Left hindlimb (tissue), 1 donor: ENCODE results near the gene XPR1.

Experiments used
- DNase-seq: peaks from one replicate; pipeline ENCODE4 v3.0.0-alpha.2; 2018

Gene XPR1

DNA sequence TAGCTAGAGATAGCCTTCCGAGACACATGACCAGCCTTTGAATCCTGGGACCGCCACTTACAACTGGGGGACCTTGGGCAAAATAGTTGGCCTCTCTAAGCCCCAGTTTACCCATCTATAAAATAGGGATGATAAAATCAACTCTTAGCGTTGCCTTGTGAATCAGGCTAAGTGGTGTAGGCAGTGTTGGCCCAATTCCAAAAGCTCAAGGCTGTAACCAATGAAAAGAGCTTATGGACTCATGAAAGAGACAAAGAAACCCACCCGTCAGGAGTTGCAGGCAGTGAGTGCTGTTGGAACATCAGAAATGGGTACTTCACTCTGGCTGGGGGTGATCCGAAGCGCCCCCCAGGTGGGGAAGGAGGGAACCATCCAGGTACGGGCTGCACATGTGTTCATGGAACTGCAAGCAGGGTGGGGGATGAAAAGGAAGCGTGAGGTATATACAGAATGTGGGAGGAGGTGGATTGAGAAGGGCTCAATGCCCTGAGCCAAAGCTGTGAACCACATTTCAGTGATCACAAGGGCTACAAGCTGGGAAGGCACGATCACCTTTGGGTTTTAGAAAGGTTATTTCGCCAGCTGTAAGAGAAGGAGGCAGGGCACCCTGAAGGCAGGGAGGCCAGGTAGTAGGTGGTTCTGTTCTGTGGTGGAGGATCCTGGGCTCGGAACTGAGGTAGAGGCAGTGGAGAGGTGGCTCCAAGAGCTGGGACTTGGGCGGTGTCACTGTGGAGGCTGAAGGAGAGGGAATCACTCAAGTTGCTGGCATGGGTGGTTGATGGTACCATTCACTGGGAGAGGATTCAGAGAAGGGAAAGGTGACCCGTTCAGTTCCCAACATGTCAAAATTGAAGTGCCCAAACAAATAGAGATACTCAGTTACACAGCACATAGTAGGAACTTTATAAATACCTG lies 269.5 kb downstream of the XPR1 start:
- DNase-seq, result no peak

DNA sequence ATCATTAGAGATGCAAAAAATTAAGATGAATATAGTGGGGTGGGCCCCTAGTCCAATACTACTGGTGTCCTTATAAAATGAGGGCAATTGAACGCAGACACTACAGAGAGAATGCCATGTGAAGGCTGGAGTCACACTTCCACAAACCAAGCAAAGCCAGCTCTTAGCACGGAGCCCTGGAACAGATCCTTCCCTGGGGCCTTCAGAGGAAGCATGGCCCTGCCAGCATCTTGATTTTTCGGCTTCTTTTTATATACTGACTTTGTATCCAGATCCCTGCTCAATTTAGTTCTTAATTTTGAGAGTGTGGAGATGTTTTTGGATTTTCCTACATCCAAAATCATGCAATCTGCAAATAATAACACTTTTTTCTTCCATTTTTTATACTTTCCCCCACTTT lies 270.7 kb downstream of the XPR1 start:
- DNase-seq, result no peak

DNA sequence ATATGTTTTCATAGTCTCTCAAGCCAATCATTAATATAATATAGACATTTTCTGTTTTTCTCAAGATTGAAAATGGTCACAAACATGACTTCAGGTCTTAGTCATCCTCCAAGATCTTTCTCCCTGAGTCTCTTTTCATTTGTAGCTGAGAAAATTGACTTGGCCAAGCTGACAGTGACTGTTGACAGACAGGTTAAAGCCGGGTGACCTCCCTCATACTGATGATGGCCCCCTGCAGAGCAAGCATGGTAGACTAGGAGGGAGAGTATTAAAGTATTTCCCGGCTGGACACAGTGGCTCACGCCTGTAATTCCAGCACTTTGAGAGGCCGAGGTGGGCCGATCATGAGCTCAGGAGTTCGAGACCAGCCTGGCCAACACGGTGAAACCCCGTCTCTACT lies 274.1 kb downstream of the XPR1 start:
- DNase-seq, result no peak

DNA sequence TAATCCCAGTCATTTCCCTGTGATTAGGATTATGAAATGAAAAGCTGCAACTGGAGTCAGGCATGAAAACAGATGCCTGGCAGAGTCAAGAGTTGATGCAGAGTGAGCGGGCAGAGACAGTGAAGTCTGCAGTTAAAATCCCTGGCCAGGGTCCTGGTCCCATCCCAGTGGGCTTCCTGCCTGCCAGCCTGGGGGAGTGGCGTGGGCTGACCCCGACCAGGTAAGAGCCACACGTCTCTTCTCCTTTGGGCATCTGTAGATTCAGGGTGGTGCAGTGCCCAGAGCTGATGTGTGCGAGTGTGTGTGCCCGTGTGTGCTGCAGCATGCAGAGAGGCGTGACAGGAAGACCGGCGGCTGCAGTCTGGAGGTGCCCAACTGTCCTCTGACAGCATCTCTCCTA lies 274.7 kb downstream of the XPR1 start:
- DNase-seq, result no peak

DNA sequence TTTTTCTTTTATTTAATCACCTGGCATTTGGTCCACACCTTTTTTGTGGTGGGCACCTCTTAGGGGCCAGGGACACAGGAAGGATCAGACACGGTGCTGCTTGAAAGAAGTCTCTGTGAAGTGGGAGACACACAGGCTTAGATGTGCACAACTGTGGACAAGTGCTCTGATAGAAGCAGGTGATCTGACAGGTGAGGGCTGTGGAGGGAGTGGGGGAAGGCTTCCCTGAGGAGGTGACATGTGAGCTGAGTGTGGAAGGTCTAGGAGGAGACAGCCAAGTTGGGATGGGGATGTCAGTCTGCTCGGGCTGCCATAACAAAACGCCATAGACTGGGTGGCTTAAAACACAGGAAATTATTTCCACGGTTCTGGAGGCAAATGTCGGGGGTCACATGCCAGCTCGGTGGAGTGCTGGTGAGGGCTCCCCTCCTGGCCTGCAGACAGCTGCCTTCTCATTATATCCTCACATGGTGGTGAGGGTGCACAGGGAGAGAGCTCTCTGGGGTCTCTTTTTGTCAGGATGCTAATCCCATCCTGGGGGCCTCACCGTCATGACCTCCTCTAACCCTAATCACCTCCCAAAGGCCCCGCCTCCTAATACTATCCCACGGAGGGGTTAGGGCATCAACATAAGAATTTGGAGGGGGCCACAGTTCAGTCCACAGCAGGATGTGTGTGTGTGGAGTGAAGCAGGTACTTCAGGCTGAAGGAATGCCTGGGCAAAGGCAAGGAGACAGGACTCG lies 275.7 kb downstream of the XPR1 start:
- no peak for DNase-seq

DNA sequence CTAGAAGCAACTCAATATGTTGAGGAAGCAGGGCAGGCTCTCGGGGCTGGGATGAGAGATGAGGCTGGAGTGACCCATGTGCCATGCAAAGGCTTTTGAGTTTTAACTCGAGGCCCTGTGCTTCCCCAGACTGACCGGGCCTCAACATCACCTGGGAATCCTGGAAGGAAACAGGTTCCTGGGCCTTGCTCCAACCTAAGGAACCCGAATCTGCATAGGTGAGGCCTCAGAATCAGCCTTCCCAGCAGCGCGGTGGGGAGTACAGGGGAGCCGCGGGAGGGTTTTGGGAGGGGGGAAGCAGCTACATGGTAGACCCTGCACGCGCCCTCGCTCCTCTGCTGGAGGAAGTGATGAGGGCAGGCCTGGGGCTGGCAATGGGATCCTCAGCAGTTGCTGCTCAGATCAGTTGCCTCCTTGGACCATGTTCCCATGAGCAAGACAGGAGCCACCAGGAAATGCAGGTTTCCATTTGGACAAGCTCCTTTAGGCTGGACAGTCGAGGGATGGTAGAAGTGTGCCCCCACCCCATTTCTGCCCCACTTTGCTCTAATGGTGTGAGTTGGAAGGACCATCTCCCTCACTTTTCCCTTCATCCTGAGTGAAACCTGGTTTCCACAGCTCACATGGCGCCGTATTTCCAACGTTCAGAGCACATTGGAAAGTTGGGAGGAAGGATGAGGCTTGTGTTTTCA lies 276.4 kb downstream of the XPR1 start:
- no peak for DNase-seq

DNA sequence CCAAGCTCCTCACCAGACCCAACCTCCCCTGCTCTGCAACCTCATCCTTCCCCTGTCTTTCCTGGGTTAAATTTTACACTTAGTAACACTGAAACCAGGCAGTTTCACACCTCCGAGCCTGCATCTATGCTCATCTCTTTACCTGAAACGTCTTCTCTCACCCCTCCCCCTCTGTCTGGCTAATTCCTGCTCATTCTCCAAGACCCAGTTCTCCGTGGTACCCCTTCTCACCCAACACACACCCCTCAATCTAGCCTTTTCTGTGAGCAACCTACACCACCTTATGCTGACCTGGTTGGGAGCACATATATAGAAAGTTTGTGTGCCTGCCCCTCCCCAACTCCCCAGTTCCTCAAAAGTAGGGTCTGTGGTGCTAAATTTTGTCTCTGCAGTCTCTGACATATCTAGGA lies 277.2 kb downstream of the XPR1 start:
- DNase-seq, result no peak

DNA sequence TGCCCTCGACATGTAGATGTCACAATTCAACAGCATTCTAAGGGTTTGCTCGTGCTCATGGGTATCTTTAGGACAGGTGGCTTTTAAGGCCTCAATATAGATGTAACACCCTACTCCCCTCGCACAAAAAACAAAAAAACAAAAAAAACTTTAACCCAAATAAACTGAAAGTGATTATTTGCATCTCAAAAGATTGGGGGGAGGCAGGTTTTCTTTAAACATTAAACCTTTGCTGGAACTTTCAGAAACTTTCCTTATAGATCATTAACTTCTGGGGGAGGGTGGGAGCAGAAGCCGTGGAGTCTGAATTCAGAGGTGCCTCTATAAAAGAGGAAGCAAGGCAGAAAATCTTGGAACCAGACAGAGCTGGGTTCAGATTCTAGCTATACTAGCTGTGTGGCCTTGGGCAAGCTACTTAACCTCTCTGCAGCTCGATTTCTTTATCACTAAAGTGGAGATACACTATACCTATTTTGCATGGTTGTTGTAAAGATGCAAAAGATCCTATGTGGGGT lies 277.7 kb downstream of the XPR1 start:
- no peak for DNase-seq

DNA sequence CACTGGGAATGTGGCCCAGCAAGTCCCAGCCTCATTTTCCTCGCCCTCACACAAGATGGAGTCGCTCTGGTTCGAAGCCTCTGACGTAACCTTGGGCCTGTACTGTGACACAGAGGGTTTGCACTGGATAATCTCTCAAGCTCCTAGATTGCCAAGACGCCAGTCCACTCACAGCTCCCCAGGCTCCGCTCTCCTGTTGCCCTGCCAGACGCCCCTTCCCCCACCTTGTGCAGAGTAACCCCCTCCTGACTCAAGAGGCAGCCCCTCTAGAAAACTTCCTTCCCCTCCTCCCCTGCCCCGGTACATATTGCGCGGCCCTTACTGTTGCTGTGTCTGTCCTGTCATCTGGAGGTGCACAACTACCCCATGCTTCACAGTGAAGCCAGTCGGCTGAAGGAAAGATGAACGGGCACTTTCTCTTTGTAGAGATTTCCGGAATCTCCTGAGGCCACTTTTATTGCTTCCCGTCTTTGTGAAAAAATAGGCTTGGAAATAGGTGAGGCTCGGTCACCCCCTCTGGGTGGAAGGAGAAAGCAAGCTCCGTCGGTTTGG lies 279.9 kb downstream of the XPR1 start:
- DNase-seq, result peak; percentile 62

DNA sequence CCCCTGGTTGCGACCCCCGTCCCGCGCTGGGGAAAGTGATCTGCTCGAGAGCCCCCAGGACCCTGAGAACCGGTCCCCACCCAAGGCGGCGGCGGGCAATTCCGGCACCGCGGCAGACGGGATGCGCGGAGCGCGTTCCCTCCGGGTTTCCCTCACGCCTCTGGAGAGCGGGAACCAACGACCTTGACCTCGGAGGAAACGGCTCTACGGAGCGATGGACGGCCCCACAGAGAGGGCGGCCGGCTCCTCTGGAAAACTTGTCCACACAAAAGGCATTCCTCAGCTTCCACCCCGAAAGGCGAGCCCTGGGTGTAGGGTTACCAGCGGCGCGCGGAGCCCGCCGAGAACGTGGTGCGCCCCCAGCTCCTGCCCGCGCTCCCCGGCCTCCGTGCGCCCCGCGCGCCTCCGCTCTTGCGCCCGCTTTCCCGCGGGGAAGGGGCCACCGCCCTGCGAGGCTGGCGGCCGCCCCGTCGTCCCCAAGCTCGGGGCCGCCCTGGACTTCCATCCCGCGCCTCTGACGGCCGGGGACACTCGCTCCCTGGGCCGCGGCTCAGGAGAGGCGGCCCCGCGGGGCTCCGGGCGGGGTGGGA lies 280.5 kb downstream of the XPR1 start:
- DNase-seq, result peak; percentile 62

DNA sequence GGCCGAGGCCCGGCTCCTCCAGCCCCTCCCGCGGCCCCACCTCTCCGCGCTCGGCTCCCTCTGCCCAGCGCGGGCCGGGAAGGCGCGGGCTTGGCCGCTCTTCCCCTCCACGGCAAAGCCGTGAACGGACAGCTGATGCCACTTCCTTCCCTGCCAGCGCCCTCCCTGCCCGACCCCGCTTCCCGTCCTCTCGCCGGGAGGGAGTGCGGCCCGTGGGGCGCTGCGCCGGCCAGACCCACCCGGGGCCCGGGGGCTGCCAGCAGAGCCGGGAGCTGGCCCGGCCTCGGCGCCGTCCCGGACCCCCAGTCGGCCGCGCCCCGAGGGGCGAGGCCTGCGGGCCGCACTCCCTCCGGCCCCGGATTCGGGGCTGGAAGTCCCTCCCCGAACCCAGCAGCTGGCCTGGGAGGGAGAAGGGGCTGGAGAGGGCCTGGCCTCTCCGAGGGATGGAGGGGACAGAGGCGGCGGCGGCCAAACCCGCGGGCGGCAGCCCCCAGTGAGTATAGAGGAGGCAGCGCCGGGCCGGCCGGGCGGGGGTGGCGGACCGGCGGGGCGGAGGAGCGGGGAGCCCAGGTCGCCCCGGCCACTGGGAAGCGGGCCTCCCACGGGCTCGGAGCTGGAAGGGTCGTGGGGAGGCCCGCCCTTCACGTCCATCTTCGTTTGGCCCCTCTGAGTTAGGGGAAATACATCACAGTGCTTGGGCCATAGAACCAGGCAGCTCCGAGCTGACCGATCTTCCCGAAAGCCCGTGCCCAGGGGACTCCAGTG lies 281.2 kb downstream of the XPR1 start, which contains the start of gene KIAA1614:
TSS of gene KIAA1614 (plus strand) at position 97 of the 765 bp plus-strand sequence. CDS start at position 444, 347 bp downstream.
- peak; percentile 82 for DNase-seq

DNA sequence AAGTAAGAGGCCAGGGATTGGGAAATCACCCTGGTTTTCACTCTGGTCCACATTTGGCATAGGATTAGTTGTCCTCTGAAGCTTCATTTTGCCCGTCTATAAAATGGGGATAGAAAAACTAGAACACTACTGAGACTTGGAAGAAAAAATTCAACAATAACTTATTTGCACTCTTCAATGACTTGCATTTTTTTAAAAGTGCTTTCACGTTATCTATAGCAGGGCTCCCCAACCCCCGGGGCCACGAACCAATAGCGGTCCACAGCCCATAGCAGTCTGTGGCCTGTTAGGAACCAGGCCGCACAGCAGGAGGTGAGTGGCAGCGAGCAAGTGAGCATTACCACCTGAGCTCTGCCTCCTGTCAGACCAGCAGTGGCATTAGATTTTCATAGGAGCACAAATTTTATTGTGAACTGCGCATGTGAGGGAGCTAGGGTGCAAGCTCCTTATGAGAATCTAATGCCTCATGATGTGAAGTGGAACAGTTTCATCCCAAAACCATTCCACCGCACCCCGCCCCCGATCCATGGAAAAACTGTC lies 283.7 kb downstream of the XPR1 start:
- DNase-seq, result no peak

DNA sequence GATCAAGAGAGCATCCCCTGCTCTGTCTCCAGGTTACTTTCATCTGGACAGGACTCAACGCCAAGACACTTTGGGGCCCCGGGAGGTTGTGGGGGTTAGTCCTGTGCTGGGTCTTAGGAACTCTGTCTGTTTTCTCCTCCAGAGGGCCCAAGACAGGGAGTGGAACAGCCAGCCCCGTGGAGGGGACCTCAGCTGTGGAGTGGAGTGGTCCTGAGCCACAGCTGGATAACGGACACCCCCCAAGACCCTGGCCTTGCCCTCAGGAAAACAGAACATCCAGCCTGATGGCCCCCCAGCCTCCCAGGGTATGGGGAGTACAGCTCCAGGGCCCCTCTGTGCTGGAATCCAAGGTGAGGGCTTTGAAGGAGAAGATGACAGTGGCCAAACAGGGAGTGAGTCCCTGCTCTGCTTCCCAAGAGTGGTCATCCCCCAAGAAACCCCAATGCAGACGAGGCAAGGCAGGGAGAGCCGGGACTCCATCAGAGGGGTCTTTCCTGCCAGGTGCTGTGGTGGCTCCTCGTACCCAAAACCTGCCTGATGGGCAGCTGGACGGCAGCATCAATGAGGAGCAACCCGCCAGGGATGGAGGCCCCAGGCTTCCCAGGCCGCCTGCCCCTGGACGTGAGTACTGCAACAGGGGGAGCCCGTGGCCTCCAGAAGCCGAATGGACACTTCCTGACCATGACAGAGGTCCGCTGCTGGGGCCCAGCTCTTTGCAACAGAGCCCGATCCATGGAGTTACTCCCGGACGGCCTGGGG lies 284.4 kb downstream of the XPR1 start:
- DNase-seq, result no peak

DNA sequence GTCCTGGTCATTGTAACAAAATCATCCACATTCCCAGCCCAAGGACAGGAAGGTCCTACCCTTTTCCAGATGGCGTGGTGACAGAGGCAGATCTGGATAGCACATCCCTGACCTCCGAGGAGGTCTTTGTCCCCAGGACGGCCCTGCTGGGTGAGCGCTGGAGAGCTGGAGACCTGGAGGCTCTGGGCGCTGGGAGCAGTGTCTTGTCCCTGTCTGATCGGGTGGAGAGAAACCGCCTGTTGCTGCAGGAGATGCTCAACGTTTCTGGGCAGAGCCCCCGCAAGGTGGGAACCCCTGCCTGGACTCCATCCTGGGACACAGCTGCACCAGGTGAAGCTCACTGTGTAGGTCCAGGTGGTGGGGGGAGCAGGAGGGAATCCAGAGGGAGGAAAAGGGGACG lies 284.9 kb downstream of the XPR1 start:
- no peak for DNase-seq

DNA sequence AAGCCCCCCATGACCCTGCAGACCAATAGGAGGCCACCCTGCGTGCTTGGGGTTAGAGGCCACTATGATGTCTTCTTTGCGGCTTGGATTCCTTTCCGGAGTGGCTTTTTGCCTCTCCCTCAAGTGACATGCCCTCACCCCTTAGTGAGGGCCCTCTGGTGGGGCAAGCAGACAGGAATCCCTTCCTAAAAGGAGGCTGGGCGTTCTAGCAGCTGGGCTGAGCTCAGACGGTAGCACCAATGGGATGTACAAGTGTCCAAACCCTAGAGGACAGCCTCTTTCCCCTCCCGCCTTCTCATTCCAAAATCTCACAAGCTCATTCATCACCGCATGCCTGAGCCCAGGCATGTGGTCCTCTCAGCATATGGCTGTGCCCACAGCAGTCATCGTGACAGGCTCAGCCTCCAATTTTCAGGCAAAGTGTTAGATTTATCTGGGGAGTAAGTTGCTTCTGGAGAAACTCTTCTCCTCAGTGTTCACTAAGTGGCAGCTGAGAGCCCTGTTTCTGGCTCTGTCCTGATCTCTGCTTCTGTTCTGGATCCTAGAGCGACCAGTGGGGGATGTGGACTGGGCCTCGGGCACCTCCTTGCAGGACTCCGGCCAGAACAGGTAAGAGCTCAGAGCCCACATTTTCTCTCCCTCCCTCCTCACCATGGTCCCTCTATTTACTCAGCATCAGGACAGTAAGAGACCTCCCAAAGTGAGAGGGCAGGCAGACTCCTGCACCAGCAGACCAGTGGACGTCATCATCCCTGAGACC lies 285.7 kb downstream of the XPR1 start:
- peak; percentile 38 for DNase-seq

DNA sequence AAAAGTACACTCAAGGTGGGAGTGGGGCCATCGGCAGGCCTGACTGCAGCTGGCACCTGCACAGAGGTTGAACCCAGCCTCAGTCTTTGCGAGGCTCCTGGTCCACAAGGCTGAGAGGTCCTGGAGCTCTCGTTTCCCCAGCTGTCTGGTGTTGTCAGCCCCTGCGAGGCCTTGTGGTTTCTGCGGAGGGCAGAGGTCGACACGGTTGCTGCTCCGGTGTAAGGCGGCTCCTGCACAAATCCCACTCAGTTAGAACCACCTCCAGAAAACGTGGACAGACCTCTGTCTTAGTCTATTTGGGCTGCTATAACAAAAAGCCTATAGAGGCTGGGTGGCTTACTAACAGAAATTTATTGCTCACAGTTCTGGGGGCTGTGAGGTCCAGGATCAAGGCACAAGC lies 286.7 kb downstream of the XPR1 start:
- no peak for DNase-seq

DNA sequence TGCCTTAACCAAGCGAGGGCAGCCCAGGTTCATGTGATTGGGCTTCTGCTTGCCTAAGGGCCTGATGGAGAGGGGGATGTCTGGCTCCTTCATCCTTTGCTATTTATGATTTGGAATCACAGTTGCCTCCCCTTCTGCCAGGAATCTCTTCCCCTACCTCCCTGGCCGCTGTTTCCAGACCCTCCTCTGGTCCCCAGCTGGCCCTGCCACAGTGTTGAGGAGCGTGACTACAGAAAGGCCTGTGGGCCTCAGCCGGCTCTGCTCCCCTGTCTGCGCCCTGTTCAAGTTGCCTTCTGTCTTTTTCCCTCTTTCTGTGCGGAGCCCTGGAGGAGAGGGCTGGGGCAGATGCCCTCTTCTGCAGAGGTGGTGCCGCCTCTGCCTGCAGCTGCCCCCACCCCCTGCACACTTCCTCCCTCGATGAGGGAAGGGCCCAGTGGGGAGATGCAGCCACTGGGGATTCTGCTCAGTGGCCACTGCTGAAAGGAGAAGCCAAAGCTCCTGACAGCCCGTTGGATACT lies 287.4 kb downstream of the XPR1 start:
- peak; percentile 19 for DNase-seq

DNA sequence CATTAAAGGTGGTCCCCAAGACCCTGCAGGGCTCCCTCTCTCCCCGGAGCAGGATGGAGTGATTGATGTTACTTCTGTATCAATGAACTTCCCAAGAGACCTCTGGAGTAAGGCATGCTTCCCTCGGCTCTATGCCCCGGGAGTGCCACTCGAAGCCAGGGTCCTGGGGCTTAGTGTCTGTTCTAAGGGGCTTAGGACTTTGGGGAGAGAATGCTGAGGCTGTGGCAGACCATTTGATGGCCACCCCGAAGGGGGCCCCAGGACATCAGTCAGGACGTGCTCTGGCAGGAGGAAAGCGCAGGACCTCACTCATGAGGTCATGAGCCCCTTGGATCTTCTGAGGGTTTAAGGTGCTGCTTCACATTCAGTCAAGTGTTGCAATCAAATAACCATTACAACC lies 288.4 kb downstream of the XPR1 start:
- peak; percentile 10 for DNase-seq

DNA sequence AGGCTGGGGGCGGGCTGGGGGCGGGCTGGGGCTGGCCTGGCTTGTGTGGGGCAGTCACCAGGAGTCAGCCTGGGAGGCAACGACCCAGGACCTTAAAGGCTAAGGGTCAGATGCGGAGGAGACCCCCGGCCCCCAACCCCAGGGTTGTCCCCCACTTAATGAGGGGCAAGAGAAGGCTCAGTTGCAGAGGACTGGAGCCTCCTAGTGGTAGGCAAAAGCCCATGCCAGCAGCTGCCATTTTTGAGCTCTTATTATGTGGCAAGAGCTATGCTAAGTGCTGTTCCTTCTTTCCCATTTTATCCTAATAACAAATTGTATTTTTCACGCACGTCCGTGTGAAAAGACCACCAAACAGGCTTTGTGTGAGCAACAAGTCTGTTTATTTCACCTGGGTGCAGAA lies 288.9 kb downstream of the XPR1 start:
- DNase-seq, result peak; percentile 18

DNA sequence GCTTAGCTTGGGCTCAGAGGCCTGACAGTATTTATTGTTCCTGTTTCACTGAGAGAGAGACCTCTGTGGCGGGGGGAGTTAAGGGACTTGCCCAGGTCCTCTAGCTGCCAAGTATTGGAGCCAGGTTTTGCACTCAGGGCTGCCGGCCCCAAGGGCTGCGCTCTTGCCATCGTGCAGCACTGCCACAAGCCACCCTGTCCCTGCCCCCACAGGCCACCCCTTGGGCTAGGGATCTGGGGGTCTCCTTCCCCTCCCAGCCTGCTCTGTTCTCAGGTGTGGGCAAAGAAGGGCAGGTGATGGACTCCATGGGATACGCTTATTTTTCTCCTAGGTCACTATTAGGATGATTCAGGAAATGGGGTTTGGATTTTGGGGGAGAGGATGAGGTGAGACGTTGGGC lies 289.6 kb downstream of the XPR1 start:
- peak; percentile 24 for DNase-seq
